AG04450 (cell line): Measurements from ENCODE around the gene CTBP2. TPM values are rescaled to one million over a fixed set of nuclear protein-coding genes. Genes with fewer than 3 reads are reported as not detected.
"Not testable (repeated sequence)": the region's sequence is repeated elsewhere in the genome, so short reads cannot be mapped to it uniquely, and the experiment has no call there.

Source experiments
- CTCF ChIA-PET: fragments of 300-600, 350-600 bp; formaldehyde crosslinking; extraction: SDS; loops from one replicate; lab custom pipeline; 2022; ENCODE audit warnings: antibody characterized with exemption, inconsistent platforms; lab: Charles Lee
- POLR2A ChIA-PET: fragments of 350-600 bp; formaldehyde crosslinking; extraction: SDS; loops from one replicate; lab custom pipeline; 2021; ENCODE audit warnings: antibody characterized with exemption, inconsistent platforms; lab: Yijun Ruan, JAX
- DNase-seq: peaks from one replicate; pipeline ENCODE4 v3.0.0-alpha.2; 2011; ENCODE audit warnings: low read depth, low spot score
- H3K27ac ChIP-seq: one replicate; pipeline ENCODE4 v1.5.1; 2012; ENCODE audit warnings: low read depth, low read length, control low read depth
- H3K27me3 ChIP-seq: one replicate; pipeline ENCODE4 v1.6.0; 2012; ENCODE audit warnings: low read length; ENCODE audit not compliant: control insufficient read depth, insufficient read depth
- H3K4me3 ChIP-seq: 2 replicates; pipeline ENCODE4 v1.5.1; 2011; ENCODE audit warnings: mild to moderate bottlenecking, low read depth, low read length, control low read depth
- H3K9me3 ChIP-seq: 2 replicates; pipeline ENCODE4 v1.5.1; 2012; ENCODE audit warnings: low read length; ENCODE audit not compliant: control insufficient read depth, insufficient read depth
- CTCF ChIP-seq: IDR thresholded peaks from 2 replicates; pipeline ENCODE4 v1.5.1; 2011; ENCODE audit warnings: low read depth, low read length, control low read depth, inconsistent platforms
- polyA plus RNA-seq: library from polyadenylated mRNA; depleted of rRNA; stranded (reverse); fragments of >200 nt; gene quantifications from 2 replicates; pipeline ENCODE4 v1.2.3, GENCODE V29; 2011

Gene CTBP2
- polyA plus RNA-seq, 1 experiment: 52.5 TPM

- Histone ChIP-seq H3K27ac (no peak overlapping the region), H3K27me3 (no peaks in the 10 kb centered on the region), H3K4me3 (no peak overlapping the region), H3K9me3 (no peaks in the 10 kb centered on the region)
- DNase-seq: no peak
- CTCF ChIA-PET: interaction anchor here (0.7 to 3.0 kb wide), 3 partner anchors 9 to 154 kb away, joined by 3 to 16 read pairs (median 9); no protein-coding TSS in a partner anchor
- POLR2A ChIA-PET: no interaction called here
- TF ChIP-seq CTCF: no peak
Observed at GRCh38 chr10:124990671-124991625, 169.4 kb downstream of the CTBP2 start.

- ChIA-PET CTCF (no interaction called here), POLR2A (no interaction called here)
- Histone ChIP-seq H3K9me3 (no peaks in the 10 kb centered on the region), H3K4me3 (no peak overlapping the region), H3K27ac (no peak overlapping the region), H3K27me3 (no peaks in the 10 kb centered on the region)
- TF ChIP-seq CTCF: no peak
- DNase-seq: no peak
Observed at GRCh38 chr10:124989526-124989925, 170.8 kb downstream of the CTBP2 start.

GRCh38 chr10:124988753-124989152 lies 171.6 kb downstream of the CTBP2 start:
- CTCF ChIA-PET: interaction anchor here (0.6 kb wide), 1 partner anchor 10 kb away, joined by 3 read pairs; no protein-coding TSS in a partner anchor
- DNase-seq, POLR2A ChIA-PET, H3K9me3 ChIP-seq, H3K27me3 ChIP-seq, H3K4me3 ChIP-seq, H3K27ac ChIP-seq: not testable (repeated sequence)

GRCh38 chr10:124987788-124988187 lies 172.6 kb downstream of the CTBP2 start:
- Histone ChIP-seq H3K9me3 (no peaks in the 10 kb centered on the region), H3K27me3 (no peaks in the 10 kb centered on the region), H3K27ac (no peak overlapping the region), H3K4me3 (no peak overlapping the region)
- CTCF ChIA-PET: interaction anchor here (0.7 to 0.9 kb wide), 2 partner anchors 61 to 73 kb away, joined by 3 read pairs; no protein-coding TSS in a partner anchor
- no peak for DNase-seq
- no peak for TF ChIP-seq CTCF
- POLR2A ChIA-PET: no interaction called here

GRCh38 chr10:124985162-124985561 lies 175.2 kb downstream of the CTBP2 start:
- ChIA-PET POLR2A (no interaction called here), CTCF (interaction anchor here (2.0 kb wide), 1 partner anchor 7 kb away, joined by 10 read pairs; no protein-coding TSS in a partner anchor)
- no peak for TF ChIP-seq CTCF
- DNase-seq: no peak
- no peak overlapping the region for H3K27ac ChIP-seq
- H3K9me3 ChIP-seq: no peaks in the 10 kb centered on the region
- H3K4me3 ChIP-seq: no peak overlapping the region
- no peaks in the 10 kb centered on the region for H3K27me3 ChIP-seq
